GM23338 (cell line): Measurements from ENCODE around the gene ZNF267. TPM values are rescaled to one million over a fixed set of nuclear protein-coding genes. Genes with fewer than 3 reads are reported as not detected.

ENCODE experiments used
- ATAC-seq: fragments of 200-7000 bp; cut with Tn5 transposase; 3 replicates; pipeline ENCODE4 v1.9.1; 2020
- DNase-seq: peaks from one replicate; pipeline ENCODE4 v3.0.0-alpha.2; 2015; ENCODE audit warnings: low spot score
- H2AFZ ChIP-seq: fragments of 200-600 bp; sonication (generic); 2 replicates; pipeline ENCODE4 v1.8.0; 2016; ENCODE audit warnings: antibody characterized with exemption, mild to moderate bottlenecking, moderate library complexity
- H3F3A ChIP-seq: fragments of 200-600 bp; sonication (generic); replicated peaks from 2 replicates; pipeline ENCODE4 v1.8.0; 2017; ENCODE audit warnings: antibody characterized with exemption, mixed run types, low read depth
- H3K27ac ChIP-seq: fragments of 200-600 bp; sonication (generic); 2 replicates; pipeline ENCODE4 v1.6.1; 2016; ENCODE audit warnings: low read depth
- H3K27me3 ChIP-seq: fragments of 200-600 bp; sonication (generic); 2 replicates; pipeline ENCODE4 v1.8.0; 2016; ENCODE audit warnings: mild to moderate bottlenecking, mixed run types, moderate library complexity; ENCODE audit not compliant: insufficient read depth
- H3K36me3 ChIP-seq: fragments of 200-600 bp; sonication (generic); 2 replicates; pipeline ENCODE4 v1.8.0; 2016; ENCODE audit warnings: mild to moderate bottlenecking; ENCODE audit not compliant: insufficient read depth
- H3K4me1 ChIP-seq: fragments of 200-600 bp; sonication (generic); 2 replicates; pipeline ENCODE4 v1.8.0; 2016; ENCODE audit warnings: mild to moderate bottlenecking, moderate library complexity; ENCODE audit not compliant: insufficient read depth
- H3K4me2 ChIP-seq: fragments of 200-600 bp; sonication (generic); 2 replicates; pipeline ENCODE4 v1.7.1; 2017; ENCODE audit warnings: mixed run types
- H3K4me3 ChIP-seq: fragments of 200-600 bp; sonication (generic); 2 replicates; pipeline ENCODE4 v1.6.1; 2016; ENCODE audit warnings: mixed run types
- H3K79me2 ChIP-seq: fragments of 200-600 bp; sonication (generic); replicated peaks from 2 replicates; pipeline ENCODE4 v1.8.0; 2017; ENCODE audit warnings: mild to moderate bottlenecking; ENCODE audit not compliant: insufficient read depth
- H3K9me2 ChIP-seq: fragments of 200-600 bp; sonication (generic); 2 replicates; pipeline ENCODE4 v1.8.0; 2017; ENCODE audit not compliant: insufficient read depth
- H4K20me1 ChIP-seq: fragments of 200-600 bp; sonication (generic); replicated peaks from 2 replicates; pipeline ENCODE4 v1.8.0; 2017; ENCODE audit warnings: mild to moderate bottlenecking; ENCODE audit not compliant: insufficient read depth
- H3K27ac Mint-ChIP-seq: 2 replicates; pipeline ENCODE4 v1.8.0; 2020; ENCODE audit warnings: inconsistent platforms, mild to moderate bottlenecking, moderate library complexity, mixed read lengths
- H3K27me3 Mint-ChIP-seq: 3 replicates; pipeline ENCODE4 v1.8.0; 2022; ENCODE audit warnings: low read depth, mild to moderate bottlenecking, moderate library complexity, mixed read lengths, inconsistent platforms; ENCODE audit not compliant: insufficient read depth, poor library complexity
- H3K36me3 Mint-ChIP-seq: 3 replicates; pipeline ENCODE4 v1.8.0; 2021; ENCODE audit warnings: low read depth, mild to moderate bottlenecking, inconsistent platforms, moderate library complexity, mixed read lengths
- H3K4me1 Mint-ChIP-seq: 3 replicates; pipeline ENCODE4 v1.8.0; 2020; ENCODE audit warnings: mild to moderate bottlenecking, inconsistent platforms, mixed read lengths
- H3K4me3 Mint-ChIP-seq: 3 replicates; pipeline ENCODE4 v1.8.0; 2021; ENCODE audit warnings: moderate library complexity, mild to moderate bottlenecking, inconsistent platforms, mixed read lengths
- H3K9me3 Mint-ChIP-seq: 3 replicates; pipeline ENCODE4 v1.8.0; 2020; ENCODE audit warnings: moderate library complexity, mild to moderate bottlenecking, inconsistent platforms, mixed read lengths
- CREB1 ChIP-seq: fragments of 250-450 bp; sonication (Bioruptor Pico); IDR thresholded peaks from 2 replicates; pipeline ENCODE4 v1.5.0; 2020; ENCODE audit warnings: low read depth, mild to moderate bottlenecking, moderate library complexity
- EZH2 ChIP-seq: fragments of 200-600 bp; sonication (generic); IDR thresholded peaks from one replicate; pipeline ENCODE4 v1.8.0; 2017; ENCODE audit warnings: antibody characterized with exemption, mild to moderate bottlenecking, low read depth; ENCODE audit not compliant: unreplicated experiment
- EZH2phosphoT487 ChIP-seq: fragments of 200-600 bp; sonication (generic); IDR thresholded peaks from one replicate; pipeline ENCODE4 v1.8.1; 2018; ENCODE audit warnings: antibody characterized with exemption; ENCODE audit not compliant: unreplicated experiment
- JUNB ChIP-seq: IDR thresholded peaks from one replicate; pipeline ENCODE4 v1.6.1; 2016; ENCODE audit warnings: antibody characterized with exemption; ENCODE audit not compliant: unreplicated experiment
- NANOG ChIP-seq: IDR thresholded peaks from 2 replicates; pipeline ENCODE4 v1.6.1; 2016; ENCODE audit warnings: antibody characterized with exemption, borderline replicate concordance
- POLR2AphosphoS5 ChIP-seq: IDR thresholded peaks from 2 replicates; pipeline ENCODE4 v1.6.1; 2016; ENCODE audit warnings: antibody characterized with exemption, low read depth
- STAT1 ChIP-seq: IDR thresholded peaks from one replicate; pipeline ENCODE4 v1.6.1; 2016; ENCODE audit warnings: antibody characterized with exemption; ENCODE audit not compliant: unreplicated experiment
- ZNF114 ChIP-seq: fragments of 250-450 bp; sonication (Bioruptor Pico); IDR thresholded peaks from 2 replicates; pipeline ENCODE4 v1.5.0; 2020; ENCODE audit warnings: mild to moderate bottlenecking, moderate library complexity
- ZNF331 ChIP-seq: fragments of 250-450 bp; sonication (Bioruptor Pico); IDR thresholded peaks from 2 replicates; pipeline ENCODE4 v1.5.0; 2020; ENCODE audit warnings: low read depth, mild to moderate bottlenecking, moderate library complexity
- polyA plus RNA-seq: library from polyadenylated mRNA; unstranded; fragments of >200 nt; fragmentation: Nextera tagmentation; extraction: Ambion mirVana; gene quantifications from 2 replicates; pipeline ENCODE4 v1.2.1, GENCODE V29; 2016
- total RNA-seq: library from RNA; depleted of rRNA; stranded (reverse); fragments of >200 nt; shearing (Covaris generic); gene quantifications from 2 replicates; pipeline ENCODE4 v1.2.3, GENCODE V29; 2014
- TF ChIP-seq, protein P1 (sequence below), 2 experiments: fragments of 200-600 bp in 1 of 2; sonication (generic) in 1 of 2; conservative IDR thresholded peaks; 2 replicates each; pipeline versions ENCODE4 v1.5.1 to v1.6.1; 2016 to 2017; ENCODE audit warnings: antibody characterized with exemption in 2 of 2, low read depth in 2 of 2, mild to moderate bottlenecking in 2 of 2, moderate library complexity in 1 of 2
- TF ChIP-seq, protein P2 (sequence below): IDR thresholded peaks from 2 replicates; pipeline ENCODE4 v1.6.1; 2016; ENCODE audit warnings: antibody characterized with exemption
- TF ChIP-seq, protein P3 (sequence below): IDR thresholded peaks from one replicate; pipeline ENCODE4 v1.6.1; 2018; ENCODE audit warnings: antibody characterized with exemption; ENCODE audit not compliant: unreplicated experiment

The ZNF267 gene
- total and polyA plus RNA-seq, 2 experiments from 2014 or later, result 13.8 to 31.7 TPM

DNA sequence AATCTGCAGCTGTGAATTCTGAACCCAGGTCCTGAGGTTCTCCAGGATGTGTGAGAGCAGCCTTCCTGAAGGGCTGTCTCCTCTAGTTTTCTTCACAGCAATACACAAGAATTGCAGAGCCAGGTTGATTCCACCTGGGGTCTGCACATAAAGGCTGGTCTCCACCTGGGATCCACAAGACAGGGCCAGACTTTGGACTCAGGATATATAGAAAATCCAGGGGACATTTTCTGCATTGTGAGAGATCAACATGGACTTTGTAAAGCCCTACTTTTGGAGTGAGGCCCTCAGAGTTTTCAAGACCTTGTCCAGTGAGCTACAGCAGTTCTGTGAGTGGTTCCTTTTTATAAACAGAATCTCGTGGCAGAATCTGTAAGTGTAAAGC, 6.3 kb downstream of the ZNF267 start (continued):
- TF ChIP-seq, protein P1, sequence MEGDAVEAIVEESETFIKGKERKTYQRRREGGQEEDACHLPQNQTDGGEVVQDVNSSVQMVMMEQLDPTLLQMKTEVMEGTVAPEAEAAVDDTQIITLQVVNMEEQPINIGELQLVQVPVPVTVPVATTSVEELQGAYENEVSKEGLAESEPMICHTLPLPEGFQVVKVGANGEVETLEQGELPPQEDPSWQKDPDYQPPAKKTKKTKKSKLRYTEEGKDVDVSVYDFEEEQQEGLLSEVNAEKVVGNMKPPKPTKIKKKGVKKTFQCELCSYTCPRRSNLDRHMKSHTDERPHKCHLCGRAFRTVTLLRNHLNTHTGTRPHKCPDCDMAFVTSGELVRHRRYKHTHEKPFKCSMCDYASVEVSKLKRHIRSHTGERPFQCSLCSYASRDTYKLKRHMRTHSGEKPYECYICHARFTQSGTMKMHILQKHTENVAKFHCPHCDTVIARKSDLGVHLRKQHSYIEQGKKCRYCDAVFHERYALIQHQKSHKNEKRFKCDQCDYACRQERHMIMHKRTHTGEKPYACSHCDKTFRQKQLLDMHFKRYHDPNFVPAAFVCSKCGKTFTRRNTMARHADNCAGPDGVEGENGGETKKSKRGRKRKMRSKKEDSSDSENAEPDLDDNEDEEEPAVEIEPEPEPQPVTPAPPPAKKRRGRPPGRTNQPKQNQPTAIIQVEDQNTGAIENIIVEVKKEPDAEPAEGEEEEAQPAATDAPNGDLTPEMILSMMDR (conservative IDR thresholded peaks at IDR 0.05; ENCODE audit: low read depth in 2 of 2), result no peak
- TF ChIP-seq ZNF114 (CRISPR knock-in tag) (no peak), POLR2AphosphoS5 (no peak), CREB1 (CRISPR knock-in tag) (no peak), STAT1 (no peak)

DNA sequence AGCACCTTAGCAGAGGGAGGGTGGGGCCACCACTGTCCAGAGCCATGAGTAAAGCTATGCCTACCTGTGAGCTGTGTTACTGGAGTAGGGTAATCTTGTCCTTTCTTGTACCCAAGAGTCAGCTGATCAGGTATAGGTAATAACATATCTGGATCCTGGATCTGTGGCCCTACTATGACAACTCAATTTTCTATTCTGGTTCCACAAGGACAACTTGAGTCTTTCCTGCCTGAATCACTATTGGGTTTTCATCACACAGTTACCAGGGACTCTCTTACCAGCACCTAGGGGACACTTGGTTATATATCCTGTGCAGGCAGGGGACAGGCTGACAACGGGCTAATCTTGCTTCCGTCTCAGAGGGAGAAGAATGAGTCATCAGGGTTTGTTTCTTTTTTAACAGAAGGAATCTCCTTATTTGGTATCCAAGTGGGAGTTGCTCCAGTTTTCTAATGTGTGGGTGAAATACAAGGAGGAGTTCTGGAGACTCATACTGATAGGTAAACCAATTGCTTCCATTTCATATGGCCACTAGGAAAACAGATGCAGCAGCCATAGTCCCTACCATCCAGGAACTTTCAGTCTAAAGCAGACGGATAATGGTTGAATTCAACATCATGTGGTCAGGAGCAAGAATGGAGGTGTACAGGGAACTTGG, 6.8 kb downstream of the ZNF267 start:
- no peak overlapping the region for H3K4me2 ChIP-seq
- H3K36me3 Mint-ChIP-seq, result peaks cover 37% of the 10 kb centered on the region
- DNase-seq (no peak), ATAC-seq (no peak; the same call in 2 of the 3 replicates)
- no peaks in the 10 kb centered on the region for H3K9me2 ChIP-seq
- no peak overlapping the region for H2AFZ ChIP-seq
- H3K27me3 Mint-ChIP-seq, result no peaks in the 10 kb centered on the region
- no peaks in the 10 kb centered on the region; the same call in 2 of the 3 replicates for H3K9me3 Mint-ChIP-seq
- no peak overlapping the region; the same call in 1 of the 2 replicates for H3K27ac Mint-ChIP-seq
- H3K36me3 ChIP-seq, result peaks cover 6% of the 10 kb centered on the region; the same call in 1 of the 2 replicates
- no peak overlapping the region for H3K4me3 Mint-ChIP-seq
- H4K20me1 ChIP-seq, result peaks cover 39% of the 10 kb centered on the region
- no peak overlapping the region for H3K4me3 ChIP-seq
- peaks cover 6% of the 10 kb centered on the region for H3K4me1 Mint-ChIP-seq
- H3K4me1 ChIP-seq, result peaks cover 11% of the 10 kb centered on the region
- H3K27ac ChIP-seq, result no peak overlapping the region
- H3K27me3 ChIP-seq, result no peaks in the 10 kb centered on the region
- H3K79me2 ChIP-seq, result peaks cover 98% of the 10 kb centered on the region
- no peaks in the 10 kb centered on the region for H3F3A ChIP-seq
- TF ChIP-seq ZNF331 (CRISPR knock-in tag) (no peak), JUNB (no peak), NANOG (no peak), EZH2 (no peak), ZNF114 (CRISPR knock-in tag) (no peak), EZH2phosphoT487 (no peak), CREB1 (CRISPR knock-in tag) (no peak)
- TF ChIP-seq, protein P1 (conservative IDR thresholded peaks at IDR 0.05; ENCODE audit: low read depth in 2 of 2), result no peak
- TF ChIP-seq, protein P2, sequence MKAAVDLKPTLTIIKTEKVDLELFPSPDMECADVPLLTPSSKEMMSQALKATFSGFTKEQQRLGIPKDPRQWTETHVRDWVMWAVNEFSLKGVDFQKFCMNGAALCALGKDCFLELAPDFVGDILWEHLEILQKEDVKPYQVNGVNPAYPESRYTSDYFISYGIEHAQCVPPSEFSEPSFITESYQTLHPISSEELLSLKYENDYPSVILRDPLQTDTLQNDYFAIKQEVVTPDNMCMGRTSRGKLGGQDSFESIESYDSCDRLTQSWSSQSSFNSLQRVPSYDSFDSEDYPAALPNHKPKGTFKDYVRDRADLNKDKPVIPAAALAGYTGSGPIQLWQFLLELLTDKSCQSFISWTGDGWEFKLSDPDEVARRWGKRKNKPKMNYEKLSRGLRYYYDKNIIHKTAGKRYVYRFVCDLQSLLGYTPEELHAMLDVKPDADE, result no peak
- TF ChIP-seq, protein P3, sequence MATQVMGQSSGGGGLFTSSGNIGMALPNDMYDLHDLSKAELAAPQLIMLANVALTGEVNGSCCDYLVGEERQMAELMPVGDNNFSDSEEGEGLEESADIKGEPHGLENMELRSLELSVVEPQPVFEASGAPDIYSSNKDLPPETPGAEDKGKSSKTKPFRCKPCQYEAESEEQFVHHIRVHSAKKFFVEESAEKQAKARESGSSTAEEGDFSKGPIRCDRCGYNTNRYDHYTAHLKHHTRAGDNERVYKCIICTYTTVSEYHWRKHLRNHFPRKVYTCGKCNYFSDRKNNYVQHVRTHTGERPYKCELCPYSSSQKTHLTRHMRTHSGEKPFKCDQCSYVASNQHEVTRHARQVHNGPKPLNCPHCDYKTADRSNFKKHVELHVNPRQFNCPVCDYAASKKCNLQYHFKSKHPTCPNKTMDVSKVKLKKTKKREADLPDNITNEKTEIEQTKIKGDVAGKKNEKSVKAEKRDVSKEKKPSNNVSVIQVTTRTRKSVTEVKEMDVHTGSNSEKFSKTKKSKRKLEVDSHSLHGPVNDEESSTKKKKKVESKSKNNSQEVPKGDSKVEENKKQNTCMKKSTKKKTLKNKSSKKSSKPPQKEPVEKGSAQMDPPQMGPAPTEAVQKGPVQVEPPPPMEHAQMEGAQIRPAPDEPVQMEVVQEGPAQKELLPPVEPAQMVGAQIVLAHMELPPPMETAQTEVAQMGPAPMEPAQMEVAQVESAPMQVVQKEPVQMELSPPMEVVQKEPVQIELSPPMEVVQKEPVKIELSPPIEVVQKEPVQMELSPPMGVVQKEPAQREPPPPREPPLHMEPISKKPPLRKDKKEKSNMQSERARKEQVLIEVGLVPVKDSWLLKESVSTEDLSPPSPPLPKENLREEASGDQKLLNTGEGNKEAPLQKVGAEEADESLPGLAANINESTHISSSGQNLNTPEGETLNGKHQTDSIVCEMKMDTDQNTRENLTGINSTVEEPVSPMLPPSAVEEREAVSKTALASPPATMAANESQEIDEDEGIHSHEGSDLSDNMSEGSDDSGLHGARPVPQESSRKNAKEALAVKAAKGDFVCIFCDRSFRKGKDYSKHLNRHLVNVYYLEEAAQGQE, result no peak
